Neural cell (in vitro differentiated cells): Measurements from ENCODE around the gene NFE2L2. TPM values are rescaled to one million over a fixed set of nuclear protein-coding genes. Genes with fewer than 3 reads are reported as not detected.

ENCODE experiments used
- H2AFZ ChIP-seq: fragments of 200-600, 300-800 bp; sonication (generic), shearing (Covaris generic); 2 replicates; pipeline ENCODE4 v1.6.0; 2014; ENCODE audit warnings: low read depth, mild to moderate bottlenecking, antibody characterized with exemption, low read length, moderate library complexity
- H3F3A ChIP-seq: fragments of 200-600 bp; shearing (Covaris generic); 2 replicates; pipeline ENCODE4 v1.6.1; 2016; ENCODE audit warnings: mild to moderate bottlenecking, moderate library complexity, mixed read lengths, antibody characterized with exemption, low read length; ENCODE audit not compliant: insufficient read depth, poor library complexity, severe bottlenecking
- H3K27ac ChIP-seq: fragments of 200-600, 300-800 bp; sonication (generic), shearing (Covaris generic); 2 replicates; pipeline ENCODE4 v1.5.1; 2014; ENCODE audit warnings: mild to moderate bottlenecking, low read length, moderate library complexity
- H3K27me3 ChIP-seq: fragments of 300-800, 200-600 bp; sonication (generic), shearing (Covaris generic); 2 replicates; pipeline ENCODE4 v1.6.0; 2014; ENCODE audit warnings: mild to moderate bottlenecking, low read depth, low read length, moderate library complexity; ENCODE audit not compliant: insufficient read depth
- H3K36me3 ChIP-seq: fragments of 300-800, 200-600 bp; sonication (generic), shearing (Covaris generic); 2 replicates; pipeline ENCODE4 v1.5.1; 2014; ENCODE audit warnings: mild to moderate bottlenecking, antibody characterized with exemption, low read length, moderate library complexity; ENCODE audit not compliant: insufficient read depth
- H3K4me2 ChIP-seq: fragments of 300-800, 200-600 bp; sonication (generic), shearing (Covaris generic); 2 replicates; pipeline ENCODE4 v1.6.0; 2014; ENCODE audit warnings: mild to moderate bottlenecking, low read length
- H3K4me3 ChIP-seq: fragments of 300-800, 200-600 bp; sonication (generic), shearing (Covaris generic); 2 replicates; pipeline ENCODE4 v1.5.1; 2014; ENCODE audit warnings: mild to moderate bottlenecking, low read length, moderate library complexity
- H3K79me2 ChIP-seq: fragments of 200-600 bp; shearing (Covaris generic); replicated peaks from 2 replicates; pipeline ENCODE4 v1.6.0; 2014; ENCODE audit warnings: mild to moderate bottlenecking, low read length, moderate library complexity; ENCODE audit not compliant: insufficient read depth
- H3K9ac ChIP-seq: fragments of 300-800, 200-600 bp; sonication (generic), shearing (Covaris generic); 2 replicates; pipeline ENCODE4 v1.6.1; 2016; ENCODE audit warnings: mild to moderate bottlenecking, low read length, mixed read lengths
- H3K9me2 ChIP-seq: fragments of 200-600 bp; shearing (Covaris generic); 2 replicates; pipeline ENCODE4 v1.6.1; 2016; ENCODE audit warnings: mild to moderate bottlenecking, low read length, mixed read lengths; ENCODE audit not compliant: insufficient read depth
- H3K9me3 ChIP-seq: fragments of 200-600, 300-800 bp; sonication (generic), shearing (Covaris generic); 2 replicates; pipeline ENCODE4 v1.6.1; 2016; ENCODE audit warnings: mild to moderate bottlenecking, mixed run types, low read length, moderate library complexity, mixed read lengths
- H4K20me1 ChIP-seq: fragments of 200-600 bp; shearing (Covaris generic); 2 replicates; pipeline ENCODE4 v1.6.1; 2016; ENCODE audit warnings: mild to moderate bottlenecking, mixed run types; ENCODE audit not compliant: insufficient read depth
- CTCF ChIP-seq: fragments of 450-650 bp; IDR thresholded peaks from 2 replicates; pipeline ENCODE4 v1.5.1; 2014; ENCODE audit warnings: antibody characterized with exemption, mild to moderate bottlenecking, moderate library complexity; ENCODE audit not compliant: poor library complexity, severe bottlenecking
- EP300 ChIP-seq: fragments of 450-650 bp; conservative IDR thresholded peaks from 2 replicates; pipeline ENCODE4 v1.6.1; 2014; ENCODE audit warnings: antibody characterized with exemption, mild to moderate bottlenecking, moderate library complexity; ENCODE audit not compliant: poor library complexity, severe bottlenecking
- EZH2 ChIP-seq: fragments of 200-600, 300-800 bp; shearing (Covaris generic), sonication (generic); IDR thresholded peaks from 2 replicates; pipeline ENCODE4 v1.6.1; 2014; ENCODE audit warnings: antibody characterized with exemption, low read length, borderline replicate concordance, mild to moderate bottlenecking; ENCODE audit not compliant: insufficient read depth, poor library complexity, severe bottlenecking
- MXI1 ChIP-seq: fragments of 450-650 bp; conservative IDR thresholded peaks from 2 replicates; pipeline ENCODE4 v1.6.1; 2014; ENCODE audit warnings: antibody characterized with exemption, mild to moderate bottlenecking; ENCODE audit not compliant: poor library complexity, severe bottlenecking
- POLR2AphosphoS5 ChIP-seq: IDR thresholded peaks from 2 replicates; pipeline ENCODE4 v1.6.1; 2012
- RAD21 ChIP-seq: fragments of 450-650 bp; conservative IDR thresholded peaks from 2 replicates; pipeline ENCODE4 v1.6.1; 2014; ENCODE audit warnings: antibody characterized with exemption, mild to moderate bottlenecking, moderate library complexity
- SMC3 ChIP-seq: fragments of 450-650 bp; conservative IDR thresholded peaks from 2 replicates; pipeline ENCODE4 v1.6.1; 2014; ENCODE audit warnings: antibody characterized with exemption, mild to moderate bottlenecking, moderate library complexity; ENCODE audit not compliant: poor library complexity
- TAF1 ChIP-seq: IDR thresholded peaks from 2 replicates; pipeline ENCODE4 v1.6.1; 2012; ENCODE audit warnings: low read depth
- polyA plus RNA-seq: library from polyadenylated mRNA; depleted of rRNA; stranded (reverse); fragments of >200 nt; gene quantifications from 2 replicates; pipeline ENCODE4 v1.2.3, GENCODE V29; 2014
- TF ChIP-seq, protein P1 (sequence below): IDR thresholded peaks from 2 replicates; pipeline ENCODE4 v1.6.1; 2012; ENCODE audit warnings: borderline replicate concordance

Gene NFE2L2
- polyA plus RNA-seq, 1 donor from 2014 or later: 1.4 TPM

DNA sequence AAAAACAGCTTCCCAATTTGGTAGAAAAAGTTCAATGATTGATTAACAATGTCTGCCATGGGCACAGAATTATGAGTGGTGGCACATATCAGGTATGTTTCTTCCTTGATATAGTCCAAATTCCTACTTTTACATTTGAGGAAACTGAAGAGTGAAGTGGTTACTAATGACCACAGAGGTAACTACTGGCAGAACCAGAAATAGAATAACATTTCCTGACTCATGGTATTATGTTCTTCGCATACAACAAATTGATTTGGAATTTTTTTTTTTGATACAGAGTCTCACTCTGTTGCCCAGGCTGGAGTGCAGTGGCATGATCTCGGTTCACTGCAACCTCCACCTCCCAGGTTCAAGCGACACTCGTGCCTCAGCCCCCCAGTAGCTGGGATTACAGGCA, 6.0 kb upstream of the NFE2L2 start:
- no peak overlapping the region for H3K4me2 ChIP-seq
- TF ChIP-seq, protein P1, sequence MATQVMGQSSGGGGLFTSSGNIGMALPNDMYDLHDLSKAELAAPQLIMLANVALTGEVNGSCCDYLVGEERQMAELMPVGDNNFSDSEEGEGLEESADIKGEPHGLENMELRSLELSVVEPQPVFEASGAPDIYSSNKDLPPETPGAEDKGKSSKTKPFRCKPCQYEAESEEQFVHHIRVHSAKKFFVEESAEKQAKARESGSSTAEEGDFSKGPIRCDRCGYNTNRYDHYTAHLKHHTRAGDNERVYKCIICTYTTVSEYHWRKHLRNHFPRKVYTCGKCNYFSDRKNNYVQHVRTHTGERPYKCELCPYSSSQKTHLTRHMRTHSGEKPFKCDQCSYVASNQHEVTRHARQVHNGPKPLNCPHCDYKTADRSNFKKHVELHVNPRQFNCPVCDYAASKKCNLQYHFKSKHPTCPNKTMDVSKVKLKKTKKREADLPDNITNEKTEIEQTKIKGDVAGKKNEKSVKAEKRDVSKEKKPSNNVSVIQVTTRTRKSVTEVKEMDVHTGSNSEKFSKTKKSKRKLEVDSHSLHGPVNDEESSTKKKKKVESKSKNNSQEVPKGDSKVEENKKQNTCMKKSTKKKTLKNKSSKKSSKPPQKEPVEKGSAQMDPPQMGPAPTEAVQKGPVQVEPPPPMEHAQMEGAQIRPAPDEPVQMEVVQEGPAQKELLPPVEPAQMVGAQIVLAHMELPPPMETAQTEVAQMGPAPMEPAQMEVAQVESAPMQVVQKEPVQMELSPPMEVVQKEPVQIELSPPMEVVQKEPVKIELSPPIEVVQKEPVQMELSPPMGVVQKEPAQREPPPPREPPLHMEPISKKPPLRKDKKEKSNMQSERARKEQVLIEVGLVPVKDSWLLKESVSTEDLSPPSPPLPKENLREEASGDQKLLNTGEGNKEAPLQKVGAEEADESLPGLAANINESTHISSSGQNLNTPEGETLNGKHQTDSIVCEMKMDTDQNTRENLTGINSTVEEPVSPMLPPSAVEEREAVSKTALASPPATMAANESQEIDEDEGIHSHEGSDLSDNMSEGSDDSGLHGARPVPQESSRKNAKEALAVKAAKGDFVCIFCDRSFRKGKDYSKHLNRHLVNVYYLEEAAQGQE: no peak
- TF ChIP-seq MXI1 (no peak), CTCF (no peak), EP300 (no peak), TAF1 (no peak), SMC3 (no peak), RAD21 (no peak), POLR2AphosphoS5 (no peak), EZH2 (no peak)
- H3K9me3 ChIP-seq: no peaks in the 10 kb centered on the region
- no peaks in the 10 kb centered on the region for H3K27me3 ChIP-seq
- H3K79me2 ChIP-seq: no peaks in the 10 kb centered on the region
- H3F3A ChIP-seq: peaks cover 7% of the 10 kb centered on the region
- no peaks in the 10 kb centered on the region for H4K20me1 ChIP-seq
- no peaks in the 10 kb centered on the region for H3K36me3 ChIP-seq
- H3K9ac ChIP-seq: no peak overlapping the region
- H3K9me2 ChIP-seq: no peaks in the 10 kb centered on the region
- no peak overlapping the region for H3K4me3 ChIP-seq
- no peak overlapping the region for H3K27ac ChIP-seq
- H2AFZ ChIP-seq: no peak overlapping the region

DNA sequence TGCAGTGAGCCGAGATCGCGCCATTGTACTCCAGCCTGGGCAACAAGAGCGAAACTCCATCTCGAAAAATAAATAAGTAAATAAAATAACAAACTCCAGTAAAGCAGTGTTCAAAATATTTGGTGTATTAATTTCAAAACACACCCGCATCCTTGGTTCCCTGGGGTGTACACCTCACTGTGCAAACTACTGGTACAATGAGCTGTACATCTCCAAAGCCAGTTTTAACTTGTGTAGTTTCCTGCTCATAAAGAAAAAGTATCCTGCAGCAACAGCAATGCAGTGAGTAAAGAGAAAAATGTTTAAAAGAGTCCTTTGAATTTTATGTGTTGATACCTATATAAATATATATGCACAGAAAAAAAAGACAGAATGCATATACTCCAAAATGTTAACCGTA, 4.4 kb upstream of the NFE2L2 start:
- Histone ChIP-seq H3K79me2 (no peaks in the 10 kb centered on the region), H3K27me3 (peaks cover 8% of the 10 kb centered on the region), H3K4me2 (no peak overlapping the region), H3K27ac (no peak overlapping the region), H3K9me3 (no peaks in the 10 kb centered on the region), H2AFZ (no peak overlapping the region), H3K36me3 (no peaks in the 10 kb centered on the region), H3K9me2 (no peaks in the 10 kb centered on the region), H4K20me1 (no peaks in the 10 kb centered on the region), H3F3A (peaks cover 7% of the 10 kb centered on the region), H3K4me3 (no peak overlapping the region), H3K9ac (no peak overlapping the region)
- TF ChIP-seq MXI1: no peak

DNA sequence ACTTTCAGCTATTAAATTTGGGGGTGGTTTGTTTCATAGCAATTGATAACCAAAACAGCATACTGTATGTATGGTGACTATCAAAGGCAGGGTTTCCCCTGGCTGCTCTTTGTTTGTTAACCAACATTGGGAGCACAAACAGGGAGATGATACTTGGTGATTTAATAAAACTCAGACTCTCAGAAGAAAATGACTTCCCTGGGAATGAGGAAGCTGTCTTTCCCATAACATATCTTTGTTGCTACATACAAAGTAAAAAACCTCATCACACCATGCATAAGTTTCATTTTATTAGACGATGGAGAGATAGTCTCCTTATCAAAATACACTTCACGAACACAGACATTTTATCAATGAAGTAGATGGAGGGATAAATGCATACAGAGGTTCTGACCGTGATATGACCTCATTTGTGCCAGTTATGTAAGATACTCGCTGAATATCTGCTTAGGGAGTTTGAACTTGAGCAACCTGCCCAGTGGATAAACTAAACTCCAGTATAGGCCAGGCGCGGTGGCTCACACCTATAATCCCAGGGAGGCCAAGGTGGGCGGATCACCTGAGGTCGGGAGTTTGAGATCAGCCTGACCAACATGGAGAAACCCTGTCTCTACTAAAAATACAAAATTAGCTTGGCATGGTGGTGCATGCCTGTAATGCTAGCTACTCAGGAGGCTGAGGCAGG, 3.8 kb upstream of the NFE2L2 start:
- H3K9me3 ChIP-seq: no peaks in the 10 kb centered on the region

More for the DNA sequence above, 3.8 kb upstream of the NFE2L2 start:
- H3K27ac ChIP-seq: no peak overlapping the region
- H3K9ac ChIP-seq: no peak overlapping the region
- H3K4me3 ChIP-seq: no peak overlapping the region
- no peaks in the 10 kb centered on the region for H3K9me2 ChIP-seq
- H2AFZ ChIP-seq: no peak overlapping the region
- TF ChIP-seq POLR2AphosphoS5 (no peak), SMC3 (no peak), EP300 (no peak), MXI1 (no peak), TAF1 (no peak), CTCF (no peak), RAD21 (no peak), EZH2 (no peak)
- TF ChIP-seq, protein P1: no peak
- H3F3A ChIP-seq: peaks cover 7% of the 10 kb centered on the region
- no peaks in the 10 kb centered on the region for H3K79me2 ChIP-seq
- no peaks in the 10 kb centered on the region for H4K20me1 ChIP-seq
- H3K27me3 ChIP-seq: peaks cover 12% of the 10 kb centered on the region
- no peak overlapping the region for H3K4me2 ChIP-seq
- no peaks in the 10 kb centered on the region for H3K36me3 ChIP-seq
